ENCODE data around the gene PGC. TPM values are rescaled to one million over a fixed set of nuclear protein-coding genes. Genes with fewer than 3 reads are reported as not detected.

Gene PGC
- total and polyA plus RNA-seq, 9 of the 15 experiments (the other 6 are each of a cell fraction or from before 2014, with no cell fraction given), result 0.17 to 0.40 TPM; not detected in 7

- no peak for ATAC-seq
- Histone ChIP-seq H3K9me1 (ENCODE audit: control insufficient read depth, insufficient read depth, low read length) (no peaks in the 10 kb centered on the region), H3K36me3 (ENCODE audit: control insufficient read depth, insufficient read depth, low read length) (peaks cover 18% of the 10 kb centered on the region; the same call in 2 of the 3 replicates), H3K4me3 (no peak overlapping the region), H4K20me1 (replicated peaks; ENCODE audit: control insufficient read depth, insufficient read depth, low read length) (no peaks in the 10 kb centered on the region; the same call in 1 of the 2 replicates), H3K27me3 (ENCODE audit: control insufficient read depth in 2 of 2, insufficient read depth in 2 of 2, low read length in 2 of 2) (no peaks in the 10 kb centered on the region), H3K79me2 (ENCODE audit: control insufficient read depth, insufficient read depth, low read length) (no peaks in the 10 kb centered on the region), H3K27ac (ENCODE audit: extremely low read depth, low read depth, low read length) (no peak overlapping the region), H3K4me1 (replicated peaks in 1 of 2; ENCODE audit: control insufficient read depth in 2 of 2, insufficient read depth in 2 of 2, low read length in 2 of 2) (peaks cover 33 to 41% of the 10 kb centered on the region in 2 experiments), H3K9ac (ENCODE audit: insufficient read depth in 1 of 2, low read depth in 2 of 2, low read length in 2 of 2) (0 out of 4 replicates have a peak overlapping the region, but pooled peaks of 1 of the 2 experiments have one; percentile 11), H3K9me3 (replicated peaks; ENCODE audit: control insufficient read depth, insufficient read depth, low read depth, low read length) (no peaks in the 10 kb centered on the region), H3K4me2 (ENCODE audit: insufficient read depth, low read length) (no peak overlapping the region), H2AFZ (ENCODE audit: low read depth, low read length) (no peak overlapping the region)
- CTCF ChIA-PET (ENCODE audit: low intra/inter-chr PET ratio), result no interaction called here
- no TSS peak for BruUV-seq (replicated peaks)
- no peak for FAIRE-seq
- intact Hi-C loops (cut with micrococcal nuclease), result no loop called here
- DNase-seq (ENCODE audit: extremely low read depth in 1 of 4, low spot score in 3 of 4), result no peak
- TF ChIP-seq POLR2AphosphoS2 (IDR thresholded peaks at IDR 0.05; ENCODE audit: low read length) (no peak), HNRNPK (IDR thresholded peaks at IDR 0.05; ENCODE audit: low read depth, low read length, poor library complexity, severe bottlenecking) (no peak), HCFC1 (IDR thresholded peaks at IDR 0.05; ENCODE audit: low read depth, low read length) (no peak), CC2D1A (IDR thresholded peaks at IDR 0.05) (no peak), ZFP36 (IDR thresholded peaks at IDR 0.05; ENCODE audit: low read depth, low read length, partially characterized antibody) (no peak), CHD1 (IDR thresholded peaks at IDR 0.05; ENCODE audit: low read length) (no peak), CAMTA2 (CRISPR knock-in tag; conservative IDR thresholded peaks at IDR 0.05) (no peak), ERF (CRISPR knock-in tag; IDR thresholded peaks at IDR 0.05) (no peak), RBM14 (IDR thresholded peaks at IDR 0.05; ENCODE audit: borderline replicate concordance, insufficient read depth, low read depth, low read length) (no peak), MITF (IDR thresholded peaks at IDR 0.05) (no peak), CREB1 (IDR thresholded peaks at IDR 0.05) (no peak), CREB1 (CRISPR knock-in tag; IDR thresholded peaks at IDR 0.05) (no peak), HES1 (IDR thresholded peaks at IDR 0.05; ENCODE audit: low read depth) (no peak), FOXJ3 (CRISPR knock-in tag; IDR thresholded peaks at IDR 0.05) (no peak), IRF2 (CRISPR knock-in tag; IDR thresholded peaks at IDR 0.05) (no peak)
- POLR2A ChIA-PET, result interaction anchor here (0.8 to 1.5 kb wide), 2 partner anchors 10 to 58 kb away, joined by 3 read pairs; no protein-coding TSS in a partner anchor
- in situ Hi-C loops (cut with MboI), result loop anchor here (5.0 kb wide), 1 partner anchor 33 kb away; the partner anchor contains the start of gene TFEB
- WGBS (ENCODE audit: insufficient coverage, low coverage, missing lambda C conversion rate), result 83% methylated on average over 26 of the region's 30 CpGs
Observed at GRCh38 chr6:41770381-41771057, 23.3 kb upstream of the PGC start.
